HEK293T (cell line): ENCODE results near the gene PRPF6.

ENCODE experiments used
- BHLHE40 ChIP-seq: fragments of 450-650 bp; IDR thresholded peaks from 2 replicates; pipeline ENCODE4 v1.6.1; 2016; ENCODE audit warnings: mild to moderate bottlenecking, moderate library complexity, borderline replicate concordance
- ELF4 ChIP-seq: fragments of 450-650 bp; IDR thresholded peaks from 2 replicates; pipeline ENCODE4 v1.6.1; 2017; ENCODE audit warnings: antibody characterized with exemption
- FOXK2 ChIP-seq: fragments of 450-650 bp; IDR thresholded peaks from 2 replicates; pipeline ENCODE4 v1.6.1; 2016; ENCODE audit warnings: mild to moderate bottlenecking
- FOXM1 ChIP-seq: fragments of 450-650 bp; IDR thresholded peaks from 2 replicates; pipeline ENCODE4 v1.6.1; 2017; ENCODE audit warnings: mild to moderate bottlenecking, borderline replicate concordance
- HDGF ChIP-seq: fragments of 450-650 bp; IDR thresholded peaks from 2 replicates; pipeline ENCODE4 v1.6.1; 2017; ENCODE audit warnings: antibody characterized with exemption, borderline replicate concordance
- NFRKB ChIP-seq: fragments of 450-650 bp; IDR thresholded peaks from 2 replicates; pipeline ENCODE4 v1.6.1; 2016; ENCODE audit warnings: mild to moderate bottlenecking, moderate library complexity
- SP1 ChIP-seq: fragments of 450-650 bp; IDR thresholded peaks from 2 replicates; pipeline ENCODE4 v1.6.1; 2017
- SUZ12 ChIP-seq: fragments of 450-650 bp; IDR thresholded peaks from 2 replicates; pipeline ENCODE4 v1.6.1; 2016; ENCODE audit warnings: mild to moderate bottlenecking
- TARDBP ChIP-seq: fragments of 450-650 bp; IDR thresholded peaks from 2 replicates; pipeline ENCODE4 v1.6.1; 2016

GRCh38 chr20:63968136-63968927 is 12.6 kb upstream of the PRPF6 start:
- TF ChIP-seq FOXK2 (no peak), TARDBP (no peak), BHLHE40 (no peak), SUZ12 (no peak), NFRKB (no peak), SP1 (no peak), ELF4 (no peak), HDGF (no peak), FOXM1 (no peak)
